Adrenal gland (tissue), 5 donors: ENCODE results near the gene ABCB9.

ENCODE experiments used
- CTCF ChIP-seq, 6 experiments: fragments of 450-650 bp in 4 of 6; fragments of 200-600 bp in 2 of 6; sonication (generic) in 1 of 6; IDR thresholded peaks; 1 replicate in 5 of 6; 2 replicates in 1 of 6; pipeline versions ENCODE4 v1.5.1 to v1.8.0; 2016 to 2021; ENCODE audit warnings: antibody characterized with exemption in 6 of 6, mild to moderate bottlenecking in 2 of 6, moderate library complexity in 1 of 6
- POLR2A ChIP-seq, 2 donors: fragments of 450-650 bp; IDR thresholded peaks; one replicate each; pipeline ENCODE4 v1.6.1; 2017; ENCODE audit warnings: antibody characterized with exemption in 2 of 2, mild to moderate bottlenecking in 2 of 2, moderate library complexity in 1 of 2
- donor health status: DM: no; HTN: no; CAD: no.

GRCh38 chr12:122977655-122978392 is 11.6 kb upstream of the ABCB9 start:
- TF ChIP-seq CTCF (IDR thresholded peaks at IDR 0.05): no peak
- no peak for TF ChIP-seq POLR2A (IDR thresholded peaks at IDR 0.05)
